ENCODE measurements around the gene NOXO1.

Gene NOXO1

GRCh38 chr16:1929578-1930337 is 51.5 kb downstream of the NOXO1 start:
- Mint-ChIP-seq H3K4me1 (peaks cover 27% of the 10 kb centered on the region), H3K4me3 (peak overlapping the region; percentile 50), H3K36me3 (ENCODE audit: low read depth) (no peaks in the 10 kb centered on the region), H3K9me3 (no peaks in the 10 kb centered on the region), H3K27me3 (ENCODE audit: low read depth, poor library complexity) (peaks cover 14% of the 10 kb centered on the region), H3K27ac (no peak overlapping the region)
- DNase-seq: peak; percentile 98
- peak; percentile 79 for TF ChIP-seq CTCF (IDR thresholded peaks at IDR 0.05)

- H3K27ac Mint-ChIP-seq: no peak overlapping the region
- no peaks in the 10 kb centered on the region for H3K9me3 Mint-ChIP-seq
- H3K4me3 Mint-ChIP-seq: peak overlapping the region; percentile 73
- DNase-seq: no peak
- H3K27me3 Mint-ChIP-seq (ENCODE audit: low read depth, poor library complexity): peaks cover 14% of the 10 kb centered on the region
- H3K4me1 Mint-ChIP-seq: peaks cover 32% of the 10 kb centered on the region
- H3K36me3 Mint-ChIP-seq (ENCODE audit: low read depth): no peaks in the 10 kb centered on the region
- TF ChIP-seq CTCF (IDR thresholded peaks at IDR 0.05): no peak
These were observed 52.2 kb downstream of the NOXO1 start for GRCh38 chr16:1929105-1929504.

Data from nephron progenitor cell (in vitro differentiated cells).